ENCODE results near the gene GABBR2.

GRCh38 chr9:98576859-98577258 is 131.9 kb downstream of the GABBR2 start:
- TF ChIP-seq CTCF (IDR thresholded peaks at IDR 0.05), result no peak
- no peak for TF ChIP-seq TCF7L2 (IDR thresholded peaks at IDR 0.05; ENCODE audit: low read depth, low read length)
- TF ChIP-seq SIN3A (IDR thresholded peaks at IDR 0.05; ENCODE audit: borderline replicate concordance, insufficient read depth, low read depth, low read length), result no peak
- TF ChIP-seq REST (IDR thresholded peaks at IDR 0.05; ENCODE audit: insufficient read depth in 1 of 2, low read depth in 2 of 2, low read length in 1 of 2), result no peak
